ENCODE measurements around the gene SAA1. TPM values are rescaled to one million over a fixed set of nuclear protein-coding genes. Genes with fewer than 3 reads are reported as not detected.

Gene SAA1
- total and polyA plus RNA-seq, 2 donors (not counting 3 experiments of a cell fraction or from before 2014, with no cell fraction given) = not detected

DNA sequence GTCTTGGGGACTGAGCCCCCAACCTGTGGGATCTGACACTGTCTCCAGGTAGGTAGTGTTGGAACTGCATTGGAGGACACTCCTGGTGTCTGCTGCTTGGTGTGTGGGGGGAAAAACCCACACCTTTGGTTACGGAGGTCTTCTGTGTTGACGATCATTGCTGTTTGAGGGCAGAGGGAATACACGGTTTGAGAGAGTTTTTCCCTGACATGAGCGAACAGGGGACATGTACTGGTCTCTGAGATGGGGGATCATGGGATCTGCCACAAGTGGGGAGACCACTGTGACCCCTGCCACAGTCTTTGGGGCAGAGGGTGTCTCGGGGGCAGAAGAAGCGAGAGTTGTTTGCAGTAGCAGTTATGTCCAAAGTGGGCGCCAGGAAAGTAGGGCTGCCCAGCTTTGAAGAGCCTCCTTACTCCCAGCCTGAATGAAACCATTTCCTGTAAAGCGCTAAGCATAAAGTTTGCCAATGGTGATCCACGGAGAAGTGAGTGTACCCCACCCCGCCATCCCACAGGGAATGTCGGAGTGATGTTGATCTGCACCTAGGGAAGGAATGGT lies 12.2 kb upstream of the SAA1 start:
- ChIA-PET CTCF (interaction anchor here (1.8 kb wide), 1 partner anchor 10 kb away, joined by 15 read pairs; no protein-coding TSS in a partner anchor), POLR2A (no interaction called here)
- no TSS peak for BruUV-seq (replicated peaks)
- H3K9me3 ChIP-seq (replicated peaks; ENCODE audit: control insufficient read depth, insufficient read depth, low read length) = no peaks in the 10 kb centered on the region
- FAIRE-seq = no peak
- no peak overlapping the region for H3K9ac ChIP-seq (replicated peaks; ENCODE audit: extremely low read depth, insufficient read depth, low read length)
- H3K4me1 ChIP-seq (ENCODE audit: control insufficient read depth, extremely low read depth, insufficient read depth, low read length) = no peaks in the 10 kb centered on the region
- H2AFZ ChIP-seq (ENCODE audit: low read depth, low read length) = no peak overlapping the region
- no peak overlapping the region for H3K4me3 ChIP-seq (replicated peaks in 1 of 3; ENCODE audit: insufficient read depth in 1 of 3, low read depth in 1 of 3, low read length in 3 of 3)
- TF ChIP-seq POLR2AphosphoS5 (IDR thresholded peaks at IDR 0.05; ENCODE audit: insufficient read depth, low read depth, low read length) = no peak
- no peak for TF ChIP-seq MYC (IDR thresholded peaks at IDR 0.05; ENCODE audit: low read depth, low read length)
- TF ChIP-seq GATA2 (IDR thresholded peaks at IDR 0.05; ENCODE audit: insufficient read depth, insufficient read length, low read depth, low read length) = no peak
- TF ChIP-seq, protein P1, sequence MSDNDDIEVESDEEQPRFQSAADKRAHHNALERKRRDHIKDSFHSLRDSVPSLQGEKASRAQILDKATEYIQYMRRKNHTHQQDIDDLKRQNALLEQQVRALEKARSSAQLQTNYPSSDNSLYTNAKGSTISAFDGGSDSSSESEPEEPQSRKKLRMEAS (IDR thresholded peaks at IDR 0.05; ENCODE audit: insufficient read depth, insufficient read length) = no peak
- TF ChIP-seq JUN (IDR thresholded peaks at IDR 0.05; ENCODE audit: borderline replicate concordance, insufficient read depth, insufficient read length, low read depth) = no peak
- no peak for TF ChIP-seq POLR2A (IDR thresholded peaks at IDR 0.05; ENCODE audit: low read depth, low read length)
- no peaks in the 10 kb centered on the region for H3K36me3 ChIP-seq (ENCODE audit: control insufficient read depth in 2 of 2, extremely low read depth in 1 of 2, insufficient read depth in 2 of 2, low read length in 2 of 2)
- H3K27me3 ChIP-seq (ENCODE audit: control insufficient read depth in 2 of 2, insufficient read depth in 2 of 2, low read length in 2 of 2) = no peaks in the 10 kb centered on the region
- no peaks in the 10 kb centered on the region for H3K79me2 ChIP-seq (ENCODE audit: control insufficient read depth, insufficient read depth, low read length)
- H3K27ac ChIP-seq (ENCODE audit: insufficient read depth, low read depth, low read length) = no peak overlapping the region
- no peaks in the 10 kb centered on the region for H3K9me1 ChIP-seq (replicated peaks; ENCODE audit: control insufficient read depth, extremely low read depth, insufficient read depth, low read length)
- dilution Hi-C loops (cut with MboI; ENCODE audit: extremely low pct_ligation_motif_present, low sequenced_read_pairs) = no loop called here
- H3K4me2 ChIP-seq (ENCODE audit: insufficient read depth, low read length) = no peak overlapping the region
- intact Hi-C loops (cut with micrococcal nuclease) = no loop called here
- DNase-seq (ENCODE audit: low read depth, low spot score) = no peak
- H4K20me1 ChIP-seq (replicated peaks; ENCODE audit: control insufficient read depth, extremely low read depth, insufficient read depth, low read length) = no peaks in the 10 kb centered on the region

DNA sequence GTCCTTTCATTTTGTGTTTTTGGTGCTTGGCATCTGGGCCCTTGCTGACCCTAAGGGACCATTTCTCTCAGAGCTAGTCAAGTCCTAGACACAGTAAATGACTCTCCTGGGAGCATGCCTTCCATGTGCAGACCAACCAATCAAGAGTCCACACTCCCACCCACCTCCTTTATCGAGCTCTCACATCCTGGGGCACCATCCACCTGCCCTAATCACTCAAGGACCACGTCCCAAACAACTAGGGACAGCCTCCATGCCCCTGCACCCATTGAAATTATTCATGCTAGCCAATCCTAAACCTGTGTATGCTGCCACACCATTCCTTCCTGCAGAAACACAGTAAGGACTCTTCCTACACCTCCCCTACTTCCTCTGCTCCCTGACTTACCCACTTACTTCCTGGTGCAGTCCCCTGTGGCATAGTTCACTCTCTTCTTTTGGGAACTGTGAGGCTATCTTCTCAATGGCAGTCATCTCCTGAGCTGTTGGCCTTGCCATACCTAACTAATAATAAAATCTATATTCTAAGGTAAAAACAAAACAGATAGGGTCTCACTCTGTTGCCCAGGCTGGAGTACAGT lies 11.2 kb upstream of the SAA1 start:
- Histone ChIP-seq H3K9ac (replicated peaks; ENCODE audit: extremely low read depth, insufficient read depth, low read length) (no peak overlapping the region), H3K27ac (ENCODE audit: insufficient read depth, low read depth, low read length) (no peak overlapping the region), H2AFZ (ENCODE audit: low read depth, low read length) (no peak overlapping the region), H4K20me1 (replicated peaks; ENCODE audit: control insufficient read depth, extremely low read depth, insufficient read depth, low read length) (no peaks in the 10 kb centered on the region), H3K36me3 (ENCODE audit: control insufficient read depth in 2 of 2, extremely low read depth in 1 of 2, insufficient read depth in 2 of 2, low read length in 2 of 2) (no peaks in the 10 kb centered on the region), H3K4me3 (replicated peaks in 1 of 3; ENCODE audit: insufficient read depth in 1 of 3, low read depth in 1 of 3, low read length in 3 of 3) (no peak overlapping the region), H3K79me2 (ENCODE audit: control insufficient read depth, insufficient read depth, low read length) (no peaks in the 10 kb centered on the region), H3K9me1 (replicated peaks; ENCODE audit: control insufficient read depth, extremely low read depth, insufficient read depth, low read length) (no peaks in the 10 kb centered on the region), H3K9me3 (replicated peaks; ENCODE audit: control insufficient read depth, insufficient read depth, low read length) (no peaks in the 10 kb centered on the region), H3K27me3 (ENCODE audit: control insufficient read depth in 2 of 2, insufficient read depth in 2 of 2, low read length in 2 of 2) (no peaks in the 10 kb centered on the region), H3K4me2 (ENCODE audit: insufficient read depth, low read length) (no peak overlapping the region), H3K4me1 (ENCODE audit: control insufficient read depth, extremely low read depth, insufficient read depth, low read length) (no peaks in the 10 kb centered on the region)
- no peak for DNase-seq (ENCODE audit: low read depth, low spot score)
- BruUV-seq (replicated peaks) = no TSS peak
- TF ChIP-seq GATA2 (IDR thresholded peaks at IDR 0.05; ENCODE audit: insufficient read depth, insufficient read length, low read depth, low read length) (no peak), POLR2A (IDR thresholded peaks at IDR 0.05; ENCODE audit: low read depth, low read length) (no peak), EZH2 (IDR thresholded peaks at IDR 0.05; ENCODE audit: borderline replicate concordance, low read depth, low read length, severe bottlenecking) (no peak), POLR2AphosphoS5 (IDR thresholded peaks at IDR 0.05; ENCODE audit: insufficient read depth, low read depth, low read length) (no peak), FOS (IDR thresholded peaks at IDR 0.05; ENCODE audit: borderline replicate concordance, insufficient read depth, low read length) (no peak), JUN (IDR thresholded peaks at IDR 0.05; ENCODE audit: borderline replicate concordance, insufficient read depth, insufficient read length, low read depth) (no peak)
- TF ChIP-seq, protein P1 (IDR thresholded peaks at IDR 0.05; ENCODE audit: insufficient read depth, insufficient read length) = no peak
- ChIA-PET POLR2A (no interaction called here), CTCF (no interaction called here)
- FAIRE-seq = no peak
- intact Hi-C loops (cut with micrococcal nuclease) (no loop called here), dilution Hi-C loops (cut with MboI; ENCODE audit: extremely low pct_ligation_motif_present, low sequenced_read_pairs) (no loop called here)
